ENCODE data around the gene MORN4. TPM values are rescaled to one million over a fixed set of nuclear protein-coding genes. Genes with fewer than 3 reads are reported as not detected.
"Not testable (repeated sequence)": the region's sequence is repeated elsewhere in the genome, so short reads cannot be mapped to it uniquely, and the experiment has no call there.

MORN4 gene
- total RNA-seq, 1 donor from 2014 or later = 5.4 TPM

DNA sequence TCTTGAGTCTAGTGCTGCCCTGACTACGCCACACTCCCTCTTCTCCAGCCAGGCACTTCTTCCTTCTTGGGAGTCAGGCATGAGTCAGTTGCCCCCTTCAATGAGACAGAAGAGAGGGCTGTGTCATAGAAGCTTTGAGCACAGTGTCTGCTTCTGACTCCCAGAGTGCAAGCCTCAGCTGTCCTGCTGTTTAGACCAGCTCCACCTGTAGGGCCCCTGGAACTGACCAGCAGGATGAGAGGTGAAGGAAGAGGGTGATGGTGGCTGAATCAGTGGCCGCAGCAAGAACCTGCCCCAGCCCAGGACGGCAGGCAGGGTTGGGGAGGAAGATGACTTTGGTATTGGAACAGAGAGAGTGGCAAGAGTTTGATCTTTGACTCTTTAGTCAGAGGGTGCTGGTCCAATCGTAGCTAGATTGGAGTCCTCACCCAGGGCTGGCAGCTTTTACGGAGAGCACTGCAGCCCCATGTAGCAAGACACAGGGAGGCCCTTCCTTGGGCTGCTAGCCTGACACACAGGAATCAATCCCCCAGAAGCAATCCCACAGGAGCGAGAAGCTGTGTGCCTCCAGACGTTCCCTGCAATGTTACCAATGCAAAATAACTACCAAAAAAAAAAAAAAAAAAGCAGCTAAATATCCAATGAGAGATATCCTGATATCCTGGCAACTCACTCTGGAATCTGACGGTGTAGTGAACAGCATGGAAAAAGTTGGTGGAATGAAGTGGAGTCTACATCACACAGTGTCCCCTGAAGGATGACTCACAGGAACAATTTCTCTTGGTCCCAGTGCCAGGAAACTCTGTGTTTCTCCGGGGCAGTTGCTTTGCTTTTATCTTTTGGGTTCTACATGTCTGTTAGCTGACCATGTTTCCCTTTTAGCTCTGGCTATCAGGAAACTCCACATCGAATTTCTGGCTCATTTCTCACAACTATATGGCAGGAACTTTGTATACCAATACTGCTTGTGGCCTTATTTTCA, 36.9 kb downstream of the MORN4 start:
- peak; percentile 62 for DNase-seq

DNA sequence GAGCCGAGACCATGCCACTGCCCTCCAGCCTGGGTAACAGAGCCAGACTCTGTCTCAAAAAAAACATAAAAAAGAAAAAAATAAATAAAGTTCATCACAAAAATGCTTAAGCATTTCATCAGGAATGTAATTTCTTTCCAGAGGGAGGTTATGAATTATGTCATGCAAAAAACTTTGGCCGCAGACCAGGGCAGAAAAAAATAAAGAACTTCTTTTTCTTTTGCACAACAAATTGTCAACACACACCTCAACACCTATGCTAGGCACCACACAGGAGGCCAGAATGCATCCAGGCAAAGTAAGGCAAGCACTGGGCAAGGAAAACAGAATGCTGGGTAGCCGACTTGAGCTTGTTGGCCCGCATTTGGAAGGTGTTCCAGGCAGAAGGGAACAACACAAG, 39.9 kb downstream of the MORN4 start:
- peak; percentile 20 for DNase-seq

DNA sequence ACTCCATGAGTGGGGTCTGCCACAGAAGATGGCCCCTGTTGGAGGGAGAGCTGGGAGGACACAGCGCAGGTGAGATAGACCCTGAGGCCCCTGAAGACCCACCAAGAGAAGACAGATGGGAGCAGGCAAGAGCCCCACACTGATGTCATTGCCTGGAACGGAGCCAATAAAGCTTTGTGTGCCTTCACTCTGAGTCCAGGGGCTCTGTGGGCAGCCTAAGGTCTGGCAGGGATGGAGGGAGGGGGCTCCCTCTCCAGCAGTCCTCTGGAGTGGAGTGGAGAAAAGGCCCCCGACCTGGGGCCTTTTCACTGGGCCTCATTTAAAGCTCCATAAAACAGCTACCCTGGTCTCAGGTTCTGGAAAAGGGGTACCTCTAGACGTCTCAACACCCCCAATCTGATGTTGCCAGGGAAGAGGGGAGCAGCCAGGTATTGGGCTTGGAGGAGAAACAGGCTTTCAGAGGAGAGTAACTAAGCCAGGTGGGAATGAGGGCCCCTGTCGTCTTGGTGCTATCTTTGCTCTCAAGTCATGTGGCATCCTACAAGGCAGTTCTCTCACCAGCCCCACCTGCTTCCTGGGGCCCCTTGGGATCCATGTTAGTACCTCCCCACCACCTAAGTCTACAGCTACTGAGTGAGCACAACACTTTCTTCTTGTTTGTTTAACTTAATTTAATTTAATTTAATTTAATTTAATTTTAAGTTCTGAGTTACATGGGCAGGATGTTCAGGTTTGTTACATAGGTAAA, 42.4 kb downstream of the MORN4 start:
- no peak for DNase-seq

DNA sequence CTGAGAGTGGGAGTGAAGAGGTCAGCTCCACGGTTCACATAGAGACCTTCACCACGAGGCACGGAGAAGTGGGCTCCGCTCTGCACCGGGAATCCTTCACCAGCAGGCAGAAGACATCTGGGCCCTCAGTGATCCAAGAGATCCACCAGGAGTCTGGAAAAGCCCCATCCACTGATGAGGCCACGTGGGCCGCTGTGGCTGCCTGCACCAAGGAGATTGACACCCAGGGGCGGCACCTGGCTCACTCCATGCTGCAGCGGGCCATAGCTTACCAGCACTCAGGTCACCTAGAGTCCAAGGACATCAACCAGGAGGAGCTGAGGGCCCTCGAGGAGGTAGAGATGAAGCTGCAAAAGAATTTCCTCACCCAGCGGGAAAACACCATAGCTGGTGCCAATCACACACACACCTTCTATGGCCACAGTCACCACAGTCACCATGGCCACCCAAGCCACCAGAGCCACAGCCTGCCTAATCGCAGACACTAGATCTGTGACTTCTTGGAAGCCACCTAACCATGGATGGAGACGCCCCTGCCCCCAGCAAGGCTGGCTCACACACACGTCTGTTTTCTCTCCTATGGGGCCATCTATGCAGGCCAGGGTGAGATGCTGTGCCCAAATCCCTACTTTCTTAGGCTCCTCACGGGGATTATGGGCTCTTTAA, 43.1 kb downstream of the MORN4 start:
- no peak for DNase-seq

DNA sequence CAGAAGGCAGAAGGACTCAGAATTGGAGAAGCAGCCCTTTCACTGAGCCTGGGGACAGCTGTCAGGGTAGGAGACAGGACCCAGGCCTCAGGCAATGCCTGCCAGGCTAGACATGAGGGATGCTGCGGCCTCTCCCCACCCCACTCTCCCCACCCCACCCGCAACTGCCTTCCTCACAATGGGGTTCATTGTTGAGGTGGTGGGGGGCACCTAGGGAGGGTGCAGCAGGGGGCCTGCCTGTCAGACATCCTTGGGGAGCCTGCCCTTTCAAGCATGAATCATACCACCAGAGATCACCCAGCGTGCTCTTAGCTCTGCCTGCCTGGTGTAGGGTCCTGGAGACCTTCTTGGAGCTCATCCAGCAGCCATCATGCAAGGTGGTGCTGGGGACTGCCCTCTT, 43.8 kb downstream of the MORN4 start, which contains the start of gene C10orf62:
C10orf62 (plus strand) TSS at position 243 of the 400 bp plus-strand sequence. CDS start 177 bp downstream, outside the sequence.
- DNase-seq = no peak

DNA sequence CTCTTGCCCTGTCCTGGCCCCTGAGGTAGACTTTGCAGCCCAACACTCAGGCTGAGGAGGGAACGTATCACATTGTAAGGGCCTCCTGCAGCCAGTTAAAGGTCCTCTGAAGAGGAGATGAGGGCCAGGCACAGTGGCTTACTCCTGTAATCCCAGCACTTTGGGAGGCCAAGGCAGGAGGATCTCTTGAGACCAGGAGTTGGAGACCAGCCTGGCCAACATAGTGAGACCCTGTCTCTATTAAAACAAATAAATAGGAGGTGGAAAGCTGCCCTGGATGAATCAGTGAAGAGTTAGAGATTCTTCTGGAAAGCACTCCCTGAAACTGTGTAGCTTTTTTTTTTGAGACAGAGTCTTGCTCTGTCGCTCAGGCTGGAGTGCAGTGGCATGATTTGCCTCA, 46.1 kb downstream of the MORN4 start:
- no peak for DNase-seq

DNA sequence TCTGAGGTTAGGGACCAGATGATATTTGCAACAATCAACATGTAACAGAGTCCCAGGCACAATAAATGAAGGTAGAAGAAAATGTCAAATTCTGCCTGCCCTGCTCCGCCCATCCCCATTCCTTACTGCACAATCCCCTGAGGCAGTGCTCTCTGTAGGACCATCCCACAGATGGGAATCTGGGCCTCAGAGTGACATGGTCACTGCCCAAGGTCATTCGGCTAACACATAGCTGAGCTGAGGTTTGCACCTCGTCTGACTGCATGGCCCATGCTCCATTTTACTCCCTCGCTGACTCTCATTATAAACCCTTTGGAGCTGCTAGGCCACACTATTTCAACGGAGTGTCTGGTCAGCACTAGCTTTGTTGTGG, 47.9 kb downstream of the MORN4 start:
- no peak for DNase-seq

DNA sequence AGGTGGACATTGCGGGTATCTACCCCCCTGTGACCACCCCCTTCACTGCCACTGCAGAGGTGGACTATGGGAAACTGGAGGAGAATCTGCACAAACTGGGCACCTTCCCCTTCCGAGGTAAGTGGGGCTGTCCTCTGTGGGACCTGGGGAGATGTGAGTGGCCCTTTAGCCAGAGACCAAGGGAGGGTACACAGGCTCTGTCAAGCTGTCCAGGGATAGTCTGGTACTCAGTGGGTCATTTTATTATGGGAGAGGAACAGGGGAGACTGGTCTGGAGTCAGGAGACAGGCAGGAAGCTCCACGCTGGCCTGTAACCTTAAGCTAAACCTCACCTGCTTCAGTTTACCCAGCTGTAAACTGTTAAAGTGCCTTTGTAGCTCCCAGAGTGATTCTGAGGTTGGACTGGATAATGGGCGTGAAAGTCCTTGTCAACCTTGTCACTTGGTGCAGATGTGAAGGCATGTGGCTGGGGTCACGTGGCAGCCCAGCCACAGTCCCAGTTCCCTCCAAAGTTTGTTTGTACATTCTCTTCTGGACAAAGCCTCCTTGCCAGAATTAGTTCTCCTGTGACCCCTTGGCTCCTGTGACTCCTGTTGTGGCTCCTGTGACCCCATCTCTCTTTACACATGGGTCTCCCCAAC, 48.4 kb downstream of the MORN4 start:
- no peak for DNase-seq

DNA sequence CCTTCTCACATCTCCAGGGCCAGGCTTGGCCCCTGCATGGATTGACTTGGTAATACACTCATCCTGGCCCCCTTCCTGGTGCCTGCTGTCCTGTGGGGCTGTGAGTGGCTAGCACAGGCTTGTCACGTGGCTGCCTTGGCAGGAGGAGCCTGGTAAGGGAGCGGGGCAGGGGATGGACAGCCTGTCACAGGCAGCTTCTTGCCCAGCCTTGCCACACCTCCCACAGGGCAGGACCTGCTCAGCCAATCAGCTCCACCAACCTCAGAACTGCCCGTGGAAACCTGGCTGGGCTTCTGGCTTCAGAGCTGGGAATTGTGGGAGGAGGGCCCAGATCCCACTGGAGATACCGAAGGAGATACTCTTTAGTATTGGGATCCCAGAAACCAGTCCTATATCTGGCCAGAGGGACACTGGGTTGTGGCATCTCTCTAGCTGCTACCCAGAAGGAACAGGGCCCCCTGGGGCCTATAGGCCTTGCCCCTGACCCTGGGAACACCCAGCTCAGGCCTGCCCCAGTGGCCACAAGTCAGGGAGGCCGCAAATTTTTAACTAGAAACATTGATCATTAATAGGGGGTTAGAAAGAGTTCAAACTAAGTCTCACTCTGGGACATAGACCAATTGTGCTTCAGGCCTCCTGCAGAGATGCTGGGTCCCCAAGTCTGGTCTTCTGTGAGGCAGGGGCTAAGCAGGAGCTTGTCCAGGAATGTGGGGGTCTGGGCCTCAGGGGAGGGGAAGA, 49.1 kb downstream of the MORN4 start, which contains the start of gene HOGA1:
HOGA1 (plus strand) TSS at position 330 of the 738 bp plus-strand sequence; CDS start at position 645, 315 bp downstream.
- DNase-seq = no peak

DNA sequence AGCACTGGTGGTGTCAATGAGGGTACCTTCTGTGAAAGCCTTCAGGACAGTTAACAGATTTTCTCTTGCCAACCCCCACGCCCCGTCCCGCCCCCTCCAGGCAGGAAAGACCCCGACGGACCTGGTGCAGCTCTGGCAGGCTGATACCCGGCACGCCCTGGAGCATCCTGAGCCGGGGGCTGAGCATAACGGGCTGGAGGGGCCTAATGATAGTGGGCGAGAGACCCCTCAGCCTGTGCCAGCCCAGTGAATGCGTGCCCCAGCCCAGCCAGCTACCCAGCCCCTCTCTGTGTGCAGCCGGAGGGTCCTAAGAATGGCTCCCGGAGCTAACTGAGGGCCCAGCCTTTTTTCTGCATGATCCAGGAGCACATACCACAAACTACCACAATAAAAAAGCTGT, 49.8 kb downstream of the MORN4 start:
- DNase-seq = no peak

DNA sequence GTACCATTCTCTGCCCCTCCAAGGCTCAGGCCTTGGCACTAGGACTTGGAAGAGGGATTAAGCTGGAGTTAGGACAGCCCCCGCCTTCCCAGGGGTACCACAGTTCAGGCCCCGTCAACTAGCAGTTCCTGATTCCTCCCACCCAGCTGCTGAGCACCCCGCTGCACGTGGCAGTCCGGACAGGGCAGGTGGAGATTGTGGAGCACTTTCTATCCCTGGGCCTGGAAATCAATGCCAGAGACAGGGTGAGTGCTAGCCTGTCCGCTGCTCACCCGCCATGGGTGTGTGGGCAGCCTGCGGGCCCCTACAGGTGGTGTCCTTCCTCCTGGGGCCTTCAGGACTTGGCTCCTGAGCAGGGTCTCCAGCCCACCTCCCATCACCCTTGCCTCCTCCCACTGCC, 51.1 kb downstream of the MORN4 start:
- DNase-seq = no peak

DNA sequence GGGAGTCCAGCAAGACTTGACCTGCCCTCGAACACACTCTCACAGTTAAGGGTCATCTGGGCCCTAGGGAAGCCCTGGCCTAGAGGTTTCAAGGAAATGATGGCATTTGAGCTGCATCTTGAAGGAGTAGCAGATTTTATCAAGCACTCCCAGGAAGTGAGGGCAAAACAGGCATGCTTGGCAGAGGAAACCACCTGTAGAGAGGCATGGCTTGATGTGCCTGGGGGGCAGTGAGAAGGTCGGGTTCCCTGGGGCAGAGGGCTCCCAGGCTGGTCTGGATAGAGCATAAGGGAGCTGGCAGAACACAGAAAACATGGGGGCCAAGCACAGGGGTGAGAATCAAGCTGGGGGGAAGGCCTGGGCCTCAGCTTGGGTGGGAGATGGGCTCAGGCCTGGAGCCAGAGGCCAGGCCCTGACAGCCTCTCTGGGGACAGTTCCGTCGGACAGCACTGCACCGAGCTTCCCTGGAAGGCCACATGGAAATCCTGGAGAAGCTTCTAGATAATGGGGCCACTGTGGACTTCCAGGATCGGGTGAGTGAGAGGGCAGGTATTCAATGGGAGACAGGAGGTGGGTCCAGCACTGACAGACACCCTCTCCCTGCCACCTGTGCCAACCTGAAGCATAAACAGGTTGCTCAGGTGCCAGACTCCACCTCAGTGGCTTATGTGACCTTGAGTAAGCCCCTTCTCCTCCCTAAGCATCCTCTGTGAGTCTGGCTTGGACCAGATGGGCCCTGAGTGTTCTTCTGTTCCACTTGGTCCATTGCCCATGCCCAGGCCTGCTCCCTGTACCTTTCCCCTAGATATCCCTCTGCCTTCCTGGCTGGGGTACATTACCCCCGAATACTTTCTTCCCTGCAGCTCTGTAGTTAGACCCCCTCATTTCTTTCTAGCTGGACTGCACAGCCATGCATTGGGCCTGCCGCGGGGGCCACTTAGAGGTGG, 52.6 kb downstream of the MORN4 start:
- no peak for DNase-seq

DNA sequence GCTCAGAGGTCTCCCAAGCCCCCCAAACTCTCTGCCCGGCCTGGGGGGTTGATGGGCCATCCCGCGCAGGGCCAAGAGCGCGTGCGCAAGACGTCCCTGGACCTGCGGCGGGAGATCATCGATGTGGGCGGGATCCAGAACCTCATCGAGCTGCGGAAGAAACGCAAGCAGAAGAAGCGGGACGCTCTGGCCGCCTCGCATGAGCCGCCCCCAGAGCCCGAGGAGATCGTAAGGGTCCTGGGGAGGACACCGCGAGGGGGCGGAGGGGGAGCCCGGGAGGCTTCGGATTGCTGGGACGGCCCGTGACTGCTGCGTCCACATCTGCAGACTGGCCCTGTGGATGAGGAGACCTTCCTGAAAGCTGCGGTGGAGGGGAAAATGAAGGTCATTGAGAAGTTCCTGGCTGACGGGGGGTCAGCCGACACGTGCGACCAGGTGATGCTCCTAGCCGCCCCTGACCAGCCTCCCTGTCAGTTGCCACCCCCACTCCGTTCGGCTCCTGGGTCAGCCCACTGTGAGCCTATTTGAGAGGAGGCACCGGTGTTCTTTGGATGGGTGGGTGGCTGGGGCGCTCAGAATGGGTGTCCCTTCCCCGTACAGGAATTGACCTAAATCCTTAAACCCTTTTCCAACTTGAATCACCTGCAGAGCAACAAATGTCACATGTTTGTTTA, 55.0 kb downstream of the MORN4 start:
- DNase-seq = no peak

DNA sequence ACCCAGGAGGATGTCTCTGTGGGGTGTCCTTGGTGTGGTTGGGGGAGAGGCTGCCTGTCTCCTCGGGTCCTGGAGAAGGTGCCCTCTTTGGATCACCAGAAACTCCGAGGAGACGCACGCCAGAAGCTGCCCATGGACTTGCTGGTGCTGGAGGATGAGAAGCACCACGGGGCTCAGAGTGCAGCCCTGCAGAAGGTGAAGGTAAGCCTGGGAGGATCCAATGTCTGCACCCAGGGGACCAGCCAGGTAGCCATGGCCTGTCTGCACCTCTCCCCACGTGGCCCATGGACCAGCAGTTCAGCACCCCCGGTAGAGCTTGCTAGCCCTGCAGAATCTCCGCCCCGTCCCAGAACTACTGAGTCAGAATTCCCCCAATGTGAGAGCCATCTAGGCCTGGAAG, 55.6 kb downstream of the MORN4 start:
- DNase-seq = no peak

DNA sequence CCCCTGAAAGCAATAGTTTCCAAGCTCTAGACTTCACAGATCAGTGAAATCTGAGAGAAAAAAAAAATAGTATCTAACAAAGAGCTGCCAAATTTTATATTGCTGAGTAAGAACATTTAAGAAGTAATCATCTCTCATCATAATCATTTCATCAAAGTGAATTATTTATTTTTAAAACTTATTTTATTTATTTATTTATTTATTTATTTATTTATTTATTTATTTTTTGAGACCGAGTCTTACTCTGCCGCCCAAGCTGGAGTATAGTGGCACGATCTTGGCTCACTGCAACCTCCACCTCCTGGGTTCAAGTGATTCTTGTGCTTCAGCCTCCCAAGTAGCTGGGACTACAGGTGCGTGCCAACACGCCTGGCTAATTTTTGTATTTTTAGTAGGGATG, 56.8 kb downstream of the MORN4 start:
- not testable (repeated sequence) for DNase-seq

DNA sequence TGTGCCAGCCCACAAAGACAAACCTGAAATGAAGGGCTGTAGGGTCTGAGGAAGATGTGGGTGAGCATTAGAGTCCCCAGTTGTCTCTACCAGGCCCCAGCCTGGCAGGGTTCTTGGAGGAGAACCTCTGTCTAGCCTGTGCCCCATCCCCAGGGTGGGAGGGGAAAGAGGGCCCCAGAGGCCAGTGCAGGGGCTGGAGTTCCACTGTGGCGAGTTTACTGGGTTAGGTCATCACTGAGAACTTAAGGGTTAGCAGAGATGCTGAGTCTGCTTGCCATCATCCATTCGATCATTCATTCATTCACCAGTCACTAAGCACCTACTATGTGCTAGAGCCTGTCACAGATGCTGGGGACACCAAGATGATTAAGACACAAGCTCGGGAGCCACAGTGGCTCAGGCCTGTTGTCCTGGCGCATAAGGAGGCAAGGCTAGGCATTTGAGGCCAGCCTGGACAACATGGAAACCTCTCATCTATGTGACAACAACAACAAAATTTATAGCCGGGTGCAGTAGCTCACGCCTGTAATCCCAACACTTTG, 58.1 kb downstream of the MORN4 start:
- no peak for DNase-seq

DNA sequence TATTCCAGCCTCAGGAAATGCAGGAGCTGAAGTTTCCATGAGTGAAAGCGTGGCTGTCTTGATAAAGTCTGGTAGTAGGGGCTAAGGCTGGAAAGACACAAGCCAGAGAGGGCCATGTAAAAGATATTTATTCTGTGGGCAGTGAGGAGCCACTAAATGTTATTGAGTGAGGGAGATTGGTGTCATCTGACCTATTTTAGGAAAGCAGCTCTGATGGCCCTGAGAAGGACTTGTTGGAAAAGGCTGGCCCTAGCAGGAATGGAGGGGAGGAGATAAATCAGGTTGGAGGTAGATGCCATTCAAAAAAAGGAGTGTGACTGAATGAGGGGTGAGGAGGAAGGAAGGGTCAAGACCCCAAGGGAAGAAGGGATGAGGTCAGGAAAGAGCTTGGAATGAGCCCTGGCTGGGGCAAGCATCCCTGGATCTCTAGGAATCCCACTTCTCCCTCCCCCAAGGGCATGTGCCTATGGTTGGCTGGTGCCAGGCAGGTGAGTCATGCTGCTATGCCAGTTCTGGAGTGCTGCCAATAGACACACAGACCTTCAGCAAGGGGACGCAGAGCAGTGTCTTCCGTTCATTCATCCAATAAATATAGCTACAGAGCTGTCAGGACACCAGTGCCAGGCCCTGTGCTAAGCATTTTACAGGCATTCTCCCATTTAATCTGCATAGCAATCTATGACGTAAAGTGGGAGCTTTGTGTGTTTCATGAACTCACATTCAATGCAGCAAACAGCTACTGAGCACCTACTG, 58.8 kb downstream of the MORN4 start:
- no peak for DNase-seq

DNA sequence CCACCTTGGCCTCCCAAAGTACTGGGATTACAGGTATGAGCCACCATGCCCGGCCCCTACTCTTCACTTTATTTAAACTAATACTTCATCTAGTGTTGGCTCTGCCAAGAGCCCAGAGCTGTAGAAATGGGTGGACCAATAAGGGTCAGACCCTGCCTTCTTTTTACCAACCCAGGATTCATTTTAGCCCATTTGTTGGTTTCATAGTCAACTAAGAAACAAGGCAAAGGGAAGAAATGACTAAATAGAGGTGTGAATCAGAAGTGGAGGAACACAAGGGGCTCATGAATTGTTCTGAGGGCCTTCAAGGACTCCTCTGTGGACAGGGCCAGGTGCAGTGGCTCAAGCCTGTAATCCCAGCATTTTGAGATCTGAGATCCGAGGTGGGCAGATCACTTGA, 59.6 kb downstream of the MORN4 start:
- DNase-seq = no peak

DNA sequence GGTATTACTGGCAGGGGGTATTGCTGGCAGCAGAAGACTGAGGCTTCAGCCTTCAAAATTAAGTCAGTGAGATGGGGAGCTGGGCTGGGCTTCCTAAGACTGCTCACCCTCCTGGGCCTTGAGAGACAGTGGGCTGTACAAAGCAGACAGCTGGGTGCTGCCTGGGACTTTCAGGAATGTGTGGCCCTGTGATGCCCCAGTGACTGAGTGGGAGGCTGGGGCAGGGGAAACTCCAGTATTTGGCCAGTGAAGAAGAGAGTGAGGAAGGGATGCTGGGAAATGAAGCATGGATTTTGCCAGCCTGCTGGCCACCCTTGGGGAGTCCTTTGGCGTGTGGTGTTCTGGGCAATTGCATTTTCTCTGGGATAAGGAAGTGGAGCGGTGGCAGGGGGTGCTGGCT, 60.3 kb downstream of the MORN4 start:
- no peak for DNase-seq

Measured in skin of body (tissue), 2 donors.